GM18511 (cell line): Measurements from ENCODE around the gene SAP30BP.

ENCODE experiments used
- ATAC-seq: cut with Tn5 transposase; IDR thresholded peaks from one replicate; pipeline ENCODE4 v1.9.1; 2021; ENCODE audit warnings: mild to moderate bottlenecking, moderate library complexity; ENCODE audit not compliant: unreplicated experiment

Gene SAP30BP

GRCh38 chr17:75736173-75736835 lies 69.2 kb downstream of the SAP30BP start:
- ATAC-seq: no peak

DNA sequence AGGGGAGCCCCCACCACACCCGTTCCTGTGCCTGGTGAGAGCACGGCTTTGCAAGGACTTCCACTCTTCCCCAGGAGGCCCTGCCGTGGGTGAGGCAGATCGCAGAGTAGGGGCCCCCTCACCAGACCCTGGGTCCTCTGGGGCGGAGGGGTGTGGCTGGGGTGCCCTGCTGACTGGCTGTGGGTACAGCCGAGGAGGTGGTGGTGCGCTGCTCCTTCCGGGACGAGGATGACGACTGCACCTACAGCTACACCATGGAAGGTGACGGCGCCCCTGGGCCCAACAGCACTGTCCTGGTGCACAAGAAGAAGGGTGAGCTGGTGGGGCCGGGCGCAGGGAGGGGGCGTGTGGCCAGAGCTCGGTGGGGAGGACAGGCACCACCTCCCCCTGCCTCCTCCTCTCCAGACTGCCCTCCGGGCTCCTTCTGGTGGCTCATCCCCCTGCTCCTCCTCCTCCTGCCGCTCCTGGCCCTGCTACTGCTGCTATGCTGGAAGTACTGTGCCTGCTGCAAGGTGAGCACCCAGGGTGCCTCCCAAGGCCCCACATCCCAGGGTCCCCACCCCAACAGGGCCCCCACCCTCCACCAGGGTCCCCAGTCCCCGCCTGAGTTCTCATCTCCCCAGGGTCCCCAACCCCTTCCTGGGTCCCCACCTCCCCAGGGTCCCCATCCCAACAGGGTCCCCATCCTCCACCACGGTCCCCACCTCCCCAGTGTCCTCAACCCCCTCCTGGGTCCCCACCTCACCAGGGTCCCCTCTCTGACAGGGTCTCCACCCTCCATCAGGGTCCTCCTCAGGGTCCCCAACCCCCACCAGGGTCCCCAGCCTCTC lies 70.2 kb downstream of the SAP30BP start:
- ATAC-seq: no peak

DNA sequence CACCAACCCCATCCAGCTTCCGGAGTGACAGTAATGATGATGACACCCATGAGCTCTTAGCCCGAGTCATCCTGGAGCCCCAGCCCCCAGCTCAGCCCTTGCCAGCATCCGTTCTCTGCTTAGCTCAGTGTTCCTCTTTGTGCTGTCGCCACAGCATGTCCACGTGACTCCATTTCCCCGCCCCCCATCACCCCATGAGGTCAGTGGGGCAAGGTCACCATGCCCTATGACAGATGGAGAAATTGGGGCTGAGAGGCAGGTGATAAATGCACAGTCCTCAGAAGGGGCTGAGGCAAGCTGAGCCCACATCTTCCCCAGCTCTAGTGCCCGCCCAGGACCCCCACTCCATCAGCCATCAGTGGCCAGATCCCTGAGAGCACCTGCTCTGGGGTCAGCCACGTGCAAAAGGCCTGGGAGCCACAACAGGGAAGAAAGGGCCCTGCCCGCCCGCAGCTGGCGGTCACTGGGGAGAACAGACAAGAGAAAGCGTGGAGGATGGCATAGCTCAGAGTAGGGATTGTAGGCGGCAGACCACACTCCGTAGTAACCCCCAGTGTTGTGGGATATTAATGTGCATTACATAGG lies 71.2 kb downstream of the SAP30BP start:
- ATAC-seq: no peak

GRCh38 chr17:75739174-75739573 lies 72.0 kb downstream of the SAP30BP start:
- ATAC-seq: no peak

- ATAC-seq: no peak
Observed at GRCh38 chr17:75739801-75740200, 72.7 kb downstream of the SAP30BP start.

DNA sequence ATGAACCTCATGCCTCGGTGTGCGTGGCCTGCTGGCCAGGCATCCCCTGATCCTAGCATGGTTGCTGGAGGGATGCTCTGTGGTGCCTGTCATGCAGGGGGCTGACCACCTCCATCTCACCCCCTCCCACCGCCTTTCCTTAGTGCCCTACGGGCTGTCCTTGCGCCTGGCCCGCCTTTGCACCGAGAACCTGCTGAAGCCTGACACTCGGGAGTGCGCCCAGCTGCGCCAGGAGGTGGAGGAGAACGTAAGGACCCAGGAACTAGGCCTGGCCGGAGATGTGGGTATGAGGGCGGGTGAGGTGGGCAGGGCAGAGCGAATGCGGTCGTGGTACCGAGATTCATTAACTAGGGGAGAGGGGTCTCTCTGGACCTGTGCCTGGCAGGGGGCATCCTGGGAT lies 73.1 kb downstream of the SAP30BP start:
- no peak for ATAC-seq

DNA sequence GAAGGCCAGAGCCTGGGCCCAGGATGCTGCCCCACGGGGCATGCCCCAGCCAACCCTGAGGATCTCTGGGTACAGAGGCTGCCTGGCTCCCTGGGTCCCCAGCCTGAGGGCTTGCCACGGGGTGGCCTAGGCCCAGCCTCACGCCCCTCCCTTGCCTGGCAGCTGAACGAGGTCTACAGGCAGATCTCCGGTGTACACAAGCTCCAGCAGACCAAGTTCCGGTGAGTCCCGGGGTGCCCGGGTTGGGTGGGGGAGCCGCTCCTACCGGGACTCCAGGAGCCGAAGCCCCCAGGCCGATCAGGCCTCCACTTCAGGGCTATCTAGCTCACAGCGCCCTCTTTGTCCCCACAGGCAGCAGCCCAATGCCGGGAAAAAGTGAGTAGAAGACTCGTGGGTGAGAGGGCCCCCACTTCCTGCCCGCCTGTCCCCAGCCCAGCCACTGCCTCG lies 73.5 kb downstream of the SAP30BP start:
- no peak for ATAC-seq

GRCh38 chr17:75742337-75742736 lies 75.2 kb downstream of the SAP30BP start:
- ATAC-seq: no peak

DNA sequence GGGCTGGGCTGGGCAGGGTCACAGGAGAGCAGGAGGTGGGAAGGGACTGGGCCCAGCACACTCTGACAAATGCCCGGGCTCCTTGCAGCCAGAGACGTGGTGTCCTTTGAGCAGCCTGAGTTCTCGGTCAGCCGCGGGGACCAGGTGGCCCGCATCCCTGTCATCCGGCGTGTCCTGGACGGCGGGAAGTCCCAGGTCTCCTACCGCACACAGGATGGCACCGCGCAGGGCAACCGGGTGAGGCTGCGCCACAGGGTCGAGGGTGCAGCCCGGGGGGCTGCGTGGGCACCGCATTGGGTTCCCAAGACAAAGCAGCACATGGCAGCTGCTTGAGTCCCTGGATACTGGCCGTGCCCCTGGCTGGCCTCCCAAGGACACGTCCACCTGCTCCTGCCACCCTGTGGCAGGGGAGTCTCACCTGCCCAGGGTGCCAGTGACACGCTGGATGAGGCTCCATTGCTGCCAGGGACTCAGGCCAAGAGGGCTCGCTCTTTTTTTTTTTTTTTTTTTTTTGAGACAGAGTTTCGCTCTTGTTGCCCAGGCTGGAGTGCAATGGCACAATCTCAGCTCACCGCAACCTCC lies 76.6 kb downstream of the SAP30BP start:
- ATAC-seq: no peak

DNA sequence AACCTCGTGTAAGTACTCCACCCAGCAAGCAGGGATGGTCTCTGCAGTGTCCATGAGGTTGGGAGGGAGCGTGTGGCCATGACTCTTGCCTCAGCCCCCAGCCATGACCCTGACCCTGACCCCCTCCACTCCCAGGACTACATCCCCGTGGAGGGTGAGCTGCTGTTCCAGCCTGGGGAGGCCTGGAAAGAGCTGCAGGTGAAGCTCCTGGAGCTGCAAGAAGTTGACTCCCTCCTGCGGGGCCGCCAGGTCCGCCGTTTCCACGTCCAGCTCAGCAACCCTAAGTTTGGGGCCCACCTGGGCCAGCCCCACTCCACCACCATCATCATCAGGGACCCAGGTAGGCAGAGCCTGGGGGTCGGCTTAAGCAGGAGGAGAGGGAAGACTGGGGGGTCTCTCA lies 81.6 kb downstream of the SAP30BP start:
- no peak for ATAC-seq

GRCh38 chr17:75749545-75750389 lies 82.6 kb downstream of the SAP30BP start:
- no peak for ATAC-seq

DNA sequence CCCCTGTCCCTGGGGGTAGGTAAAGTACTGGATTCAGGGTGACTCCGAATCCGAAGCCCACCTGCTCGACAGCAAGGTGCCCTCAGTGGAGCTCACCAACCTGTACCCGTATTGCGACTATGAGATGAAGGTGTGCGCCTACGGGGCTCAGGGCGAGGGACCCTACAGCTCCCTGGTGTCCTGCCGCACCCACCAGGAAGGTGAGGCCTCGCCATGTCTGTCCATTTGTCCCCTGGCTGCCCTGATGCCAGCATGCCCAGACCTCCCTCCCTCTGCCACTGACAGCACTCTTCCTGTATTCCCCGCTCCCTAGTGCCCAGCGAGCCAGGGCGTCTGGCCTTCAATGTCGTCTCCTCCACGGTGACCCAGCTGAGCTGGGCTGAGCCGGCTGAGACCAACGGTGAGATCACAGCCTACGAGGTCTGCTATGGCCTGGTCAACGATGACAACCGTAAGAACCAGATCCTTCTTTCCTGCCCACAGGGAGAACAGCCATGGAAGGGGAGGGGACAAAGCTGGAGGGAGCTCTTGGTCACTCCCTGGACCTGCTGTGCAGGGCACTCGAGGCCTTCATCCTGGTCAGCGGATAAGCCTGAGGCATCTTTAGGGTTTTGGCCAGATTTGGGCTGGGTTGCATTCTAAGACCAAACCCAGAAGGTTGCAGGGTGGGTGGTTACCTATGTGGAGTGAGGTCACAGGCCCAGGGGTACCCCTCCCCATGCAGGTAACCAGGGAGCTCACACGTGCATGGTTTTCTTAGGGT lies 83.7 kb downstream of the SAP30BP start:
- no peak for ATAC-seq

DNA sequence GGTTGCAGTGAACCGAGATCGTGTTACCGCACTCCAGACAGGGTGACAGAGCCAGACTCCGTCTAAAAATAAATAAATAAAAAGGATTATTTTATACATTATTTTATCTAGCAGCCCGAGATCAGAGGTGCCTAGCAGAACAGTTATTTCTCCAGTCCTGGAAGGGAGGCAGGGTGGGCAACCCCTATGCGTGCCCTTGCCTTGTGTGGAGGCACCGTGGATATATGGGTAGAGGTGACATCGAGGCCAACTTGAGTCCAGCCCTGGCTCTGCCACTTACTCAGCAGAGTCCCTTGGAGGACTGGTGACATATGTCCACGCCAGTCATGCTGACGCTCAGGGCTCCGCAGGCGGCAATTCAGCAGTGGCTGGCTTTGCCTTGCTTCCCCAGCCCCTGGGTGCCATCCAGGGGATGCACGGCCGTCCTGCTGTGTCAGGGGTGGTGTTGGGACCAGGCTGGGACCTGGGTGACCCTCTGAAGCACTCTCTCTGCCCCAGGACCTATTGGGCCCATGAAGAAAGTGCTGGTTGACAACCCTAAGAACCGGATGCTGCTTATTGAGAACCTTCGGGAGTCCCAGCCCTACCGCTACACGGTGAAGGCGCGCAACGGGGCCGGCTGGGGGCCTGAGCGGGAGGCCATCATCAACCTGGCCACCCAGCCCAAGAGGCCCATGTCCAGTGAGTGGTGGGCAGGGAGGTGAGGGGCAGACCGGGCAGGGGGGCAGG lies 84.7 kb downstream of the SAP30BP start:
- no peak for ATAC-seq

- ATAC-seq: no peak
Observed at GRCh38 chr17:75752405-75752709, 85.2 kb downstream of the SAP30BP start.

DNA sequence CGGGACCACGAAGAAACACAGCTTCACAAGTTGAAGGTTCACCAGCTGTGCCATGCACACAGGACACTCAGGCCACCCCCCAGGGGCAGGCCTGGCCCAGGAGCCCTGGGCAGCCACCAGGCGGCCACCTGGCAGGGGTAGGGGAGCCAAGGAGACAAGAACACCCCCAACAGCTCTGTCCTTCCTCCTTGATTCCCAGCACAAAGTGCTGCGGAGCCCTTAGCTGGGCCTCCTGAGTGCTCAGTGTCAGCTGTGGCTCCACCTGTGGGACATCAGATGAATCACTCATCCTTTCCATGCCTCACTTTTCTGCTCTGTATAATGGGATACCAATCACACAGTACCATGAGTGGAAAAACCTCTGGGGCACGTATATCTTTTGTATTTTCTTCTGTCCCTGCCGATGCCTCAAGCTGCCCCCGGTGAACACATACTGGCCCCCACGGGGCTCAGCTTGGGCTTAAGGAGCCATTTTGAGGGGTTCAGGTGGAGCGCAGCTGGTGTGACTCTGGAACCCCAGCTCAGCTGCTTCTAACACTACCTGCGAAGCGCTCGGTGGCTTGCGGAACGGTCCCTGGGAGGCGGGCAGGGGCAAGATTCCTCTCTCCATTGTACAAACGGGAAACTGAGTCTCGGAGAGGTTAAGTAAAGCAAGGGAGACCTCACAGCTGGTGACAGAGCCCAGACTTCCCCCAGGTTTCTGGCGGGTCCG lies 85.8 kb downstream of the SAP30BP start:
- no peak for ATAC-seq

DNA sequence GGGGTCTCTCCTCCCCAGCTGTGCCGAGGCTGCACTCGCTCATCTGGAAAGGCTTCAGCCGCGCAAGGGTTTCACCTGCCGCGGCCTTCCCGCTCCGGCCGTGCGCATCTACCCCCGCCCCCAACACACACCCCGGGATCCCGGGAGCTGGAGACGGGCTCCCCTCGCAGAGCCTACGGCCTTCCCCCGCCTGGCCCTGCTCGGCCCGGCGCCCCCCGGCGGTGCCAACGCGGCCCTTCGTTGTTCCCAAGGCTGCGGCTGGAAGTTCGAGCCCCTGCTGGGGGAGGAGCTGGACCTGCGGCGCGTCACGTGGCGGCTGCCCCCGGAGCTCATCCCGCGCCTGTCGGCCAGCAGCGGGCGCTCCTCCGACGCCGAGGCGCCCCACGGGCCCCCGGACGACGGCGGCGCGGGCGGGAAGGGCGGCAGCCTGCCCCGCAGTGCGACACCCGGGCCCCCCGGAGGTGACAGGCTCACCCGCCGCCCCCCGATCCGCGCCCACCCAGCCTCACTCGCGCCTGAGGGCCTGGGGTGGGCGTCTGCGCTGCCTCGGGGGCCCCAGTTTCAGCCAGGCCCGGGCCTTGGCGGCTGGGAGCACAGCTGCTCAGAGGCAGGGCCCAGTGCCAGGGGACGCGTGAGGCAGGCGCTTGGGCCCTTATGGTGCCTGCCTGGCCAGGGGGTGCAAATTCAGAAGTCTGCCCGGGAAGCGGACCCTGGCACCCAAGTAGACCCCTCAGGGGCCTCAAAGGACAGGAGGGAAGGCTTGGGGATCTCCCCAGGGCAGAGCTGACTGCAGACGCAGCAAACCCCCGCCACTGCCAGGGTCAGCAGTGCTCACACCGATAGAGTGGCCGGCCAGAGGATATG lies 86.6 kb downstream of the SAP30BP start:
- ATAC-seq: peak; percentile 59

DNA sequence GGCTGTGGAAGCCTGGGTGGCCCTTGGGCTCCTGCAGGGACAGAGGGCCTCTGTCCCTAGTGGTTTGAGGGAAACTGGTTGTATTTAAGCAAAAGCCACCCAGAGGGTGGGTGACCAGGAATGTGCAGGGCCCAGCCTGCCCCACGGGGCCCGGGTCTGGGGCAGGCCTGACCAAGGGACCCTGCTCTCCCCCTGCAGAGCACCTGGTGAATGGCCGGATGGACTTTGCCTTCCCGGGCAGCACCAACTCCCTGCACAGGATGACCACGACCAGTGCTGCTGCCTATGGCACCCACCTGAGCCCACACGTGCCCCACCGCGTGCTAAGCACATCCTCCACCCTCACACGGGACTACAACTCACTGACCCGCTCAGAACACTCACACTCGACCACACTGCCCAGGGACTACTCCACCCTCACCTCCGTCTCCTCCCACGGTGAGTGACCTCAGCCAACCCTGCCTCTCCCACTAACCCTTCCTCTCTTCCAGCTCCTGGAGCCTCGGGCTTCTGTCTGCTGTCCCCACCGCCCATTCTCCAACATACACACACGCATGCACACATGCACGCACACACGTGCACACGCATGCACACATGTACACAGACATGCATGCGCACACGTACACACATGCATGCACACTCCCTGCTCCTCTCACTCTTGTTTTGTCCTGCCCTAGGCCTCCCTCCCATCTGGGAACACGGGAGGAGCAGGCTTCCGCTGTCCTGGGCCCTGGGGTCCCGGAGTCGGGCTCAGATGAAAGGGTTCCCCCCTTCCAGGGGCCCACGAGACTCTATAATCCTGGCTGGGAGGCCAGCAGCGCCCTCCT lies 87.5 kb downstream of the SAP30BP start:
- no peak for ATAC-seq
